Measurements from ENCODE around the gene TNC.
"Not testable (repeated sequence)": the region's sequence is repeated elsewhere in the genome, so short reads cannot be mapped to it uniquely, and the experiment has no call there.

Gene TNC

DNA sequence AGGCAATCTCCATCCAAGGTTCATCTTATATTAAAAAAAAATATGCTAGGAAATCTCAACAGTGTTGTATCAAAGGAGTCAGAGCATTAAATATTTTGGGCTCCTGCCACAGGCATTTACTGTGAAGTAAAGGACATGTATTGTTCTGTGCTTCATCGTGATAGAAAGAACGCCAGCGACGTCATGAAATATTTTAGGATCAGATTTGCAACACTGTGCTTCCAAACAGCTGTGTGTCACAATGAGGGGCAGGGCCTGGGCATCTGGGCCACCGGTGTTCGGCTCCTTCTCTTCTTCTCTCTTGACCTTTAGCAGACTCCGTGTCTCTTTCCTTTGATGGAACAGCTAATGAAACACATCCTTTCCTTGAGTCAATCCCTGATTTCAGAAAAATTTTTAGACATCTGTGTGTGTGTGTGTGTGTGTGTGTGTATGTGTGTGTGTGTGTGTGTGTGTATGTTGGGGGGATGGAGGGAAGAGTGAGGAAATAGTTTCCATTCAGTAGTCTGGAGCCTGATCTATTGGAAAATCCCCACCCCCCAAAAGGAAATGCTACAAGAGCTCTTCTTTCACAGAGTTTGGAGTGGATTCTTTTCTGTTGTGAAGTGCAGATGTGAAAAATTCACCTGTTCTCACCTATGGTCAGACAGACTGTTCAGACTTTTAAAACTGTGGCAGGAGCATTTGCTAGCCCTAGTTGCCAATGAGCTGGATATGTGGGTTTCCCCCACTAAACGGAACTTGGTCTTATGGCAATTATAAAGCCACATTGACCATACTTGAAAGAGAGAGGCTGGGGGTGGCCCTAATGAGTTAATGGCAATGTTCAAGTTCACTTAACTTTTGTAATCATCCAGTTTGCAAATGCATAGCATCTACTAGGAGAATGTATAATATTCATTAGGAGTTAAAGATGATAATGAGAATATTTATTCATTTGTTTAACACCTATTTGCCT, 18.1 kb upstream of the TNC start:
- no peak for DNase-seq (ENCODE audit: low read depth)

DNA sequence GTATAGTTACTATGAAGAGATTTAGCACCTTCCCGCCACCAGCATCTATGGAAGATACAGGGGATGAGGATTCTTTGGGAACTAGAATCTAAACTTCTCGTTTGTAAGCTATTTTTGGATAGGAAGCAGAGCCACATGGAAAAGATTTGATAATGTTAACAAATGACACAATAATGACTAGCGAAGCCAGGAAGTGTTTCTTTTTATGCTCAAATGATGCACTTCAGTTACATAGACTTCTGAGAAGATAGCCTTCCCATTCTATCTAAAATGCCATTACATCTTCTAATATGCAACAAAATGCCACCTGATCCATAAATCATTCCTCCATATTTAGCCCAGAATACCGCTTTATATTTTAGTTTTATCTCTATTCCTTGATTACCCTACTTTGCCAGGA, 17.0 kb upstream of the TNC start:
- DNase-seq (ENCODE audit: low read depth), result no peak
- TF ChIP-seq, protein P1, sequence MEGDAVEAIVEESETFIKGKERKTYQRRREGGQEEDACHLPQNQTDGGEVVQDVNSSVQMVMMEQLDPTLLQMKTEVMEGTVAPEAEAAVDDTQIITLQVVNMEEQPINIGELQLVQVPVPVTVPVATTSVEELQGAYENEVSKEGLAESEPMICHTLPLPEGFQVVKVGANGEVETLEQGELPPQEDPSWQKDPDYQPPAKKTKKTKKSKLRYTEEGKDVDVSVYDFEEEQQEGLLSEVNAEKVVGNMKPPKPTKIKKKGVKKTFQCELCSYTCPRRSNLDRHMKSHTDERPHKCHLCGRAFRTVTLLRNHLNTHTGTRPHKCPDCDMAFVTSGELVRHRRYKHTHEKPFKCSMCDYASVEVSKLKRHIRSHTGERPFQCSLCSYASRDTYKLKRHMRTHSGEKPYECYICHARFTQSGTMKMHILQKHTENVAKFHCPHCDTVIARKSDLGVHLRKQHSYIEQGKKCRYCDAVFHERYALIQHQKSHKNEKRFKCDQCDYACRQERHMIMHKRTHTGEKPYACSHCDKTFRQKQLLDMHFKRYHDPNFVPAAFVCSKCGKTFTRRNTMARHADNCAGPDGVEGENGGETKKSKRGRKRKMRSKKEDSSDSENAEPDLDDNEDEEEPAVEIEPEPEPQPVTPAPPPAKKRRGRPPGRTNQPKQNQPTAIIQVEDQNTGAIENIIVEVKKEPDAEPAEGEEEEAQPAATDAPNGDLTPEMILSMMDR (conservative IDR thresholded peaks at IDR 0.05; ENCODE audit: low read depth, low read length), result no peak
- H3K4me3 ChIP-seq (ENCODE audit: low read depth, low read length), result no peak overlapping the region

More for the DNA sequence above, 18.1 kb upstream of the TNC start:
- TF ChIP-seq, protein P1 (conservative IDR thresholded peaks at IDR 0.05; ENCODE audit: low read depth, low read length), result no peak
- no peak overlapping the region for H3K4me3 ChIP-seq (ENCODE audit: low read depth, low read length)

- DNase-seq (ENCODE audit: low read depth), result peak; percentile 79
- TF ChIP-seq, protein P1 (conservative IDR thresholded peaks at IDR 0.05; ENCODE audit: low read depth, low read length), result no peak
- no peak overlapping the region for H3K4me3 ChIP-seq (ENCODE audit: low read depth, low read length)
Observed at GRCh38 chr9:115133649-115134048, 15.7 kb upstream of the TNC start.

GRCh38 chr9:115132648-115133047, 14.7 kb upstream of the TNC start:
- TF ChIP-seq, protein P1 (conservative IDR thresholded peaks at IDR 0.05; ENCODE audit: low read depth, low read length), result no peak
- H3K4me3 ChIP-seq (ENCODE audit: low read depth, low read length), result peak overlapping the region; percentile 45
- peak; percentile 72 for DNase-seq (ENCODE audit: low read depth)

GRCh38 chr9:115130176-115130575, 12.2 kb upstream of the TNC start:
- no peak for DNase-seq (ENCODE audit: low read depth)
- TF ChIP-seq, protein P1 (conservative IDR thresholded peaks at IDR 0.05; ENCODE audit: low read depth, low read length), result no peak

GRCh38 chr9:115128726-115129125, 10.8 kb upstream of the TNC start:
- H3K4me3 ChIP-seq (ENCODE audit: low read depth, low read length); DNase-seq (ENCODE audit: low read depth): not testable (repeated sequence)

More at GRCh38 chr9:115130176-115130575, 12.2 kb upstream of the TNC start:
- H3K4me3 ChIP-seq (ENCODE audit: low read depth, low read length), result no peak overlapping the region

- TF ChIP-seq, protein P1 (conservative IDR thresholded peaks at IDR 0.05; ENCODE audit: low read depth, low read length), result no peak
- H3K4me3 ChIP-seq (ENCODE audit: low read depth, low read length), result no peak overlapping the region
- no peak for DNase-seq (ENCODE audit: low read depth)
Observed at GRCh38 chr9:115127191-115127817, 9.3 kb upstream of the TNC start.

Data from choroid plexus epithelial cell (primary cell).